Measurements from ENCODE around the gene C15orf39.
A peak's percentile ranks its signal among the peaks of the same experiment; 100 is the strongest.
"Not testable (repeated sequence)": the region's sequence is repeated elsewhere in the genome, so short reads cannot be mapped to it uniquely, and the experiment has no call there.

Gene C15orf39

DNA sequence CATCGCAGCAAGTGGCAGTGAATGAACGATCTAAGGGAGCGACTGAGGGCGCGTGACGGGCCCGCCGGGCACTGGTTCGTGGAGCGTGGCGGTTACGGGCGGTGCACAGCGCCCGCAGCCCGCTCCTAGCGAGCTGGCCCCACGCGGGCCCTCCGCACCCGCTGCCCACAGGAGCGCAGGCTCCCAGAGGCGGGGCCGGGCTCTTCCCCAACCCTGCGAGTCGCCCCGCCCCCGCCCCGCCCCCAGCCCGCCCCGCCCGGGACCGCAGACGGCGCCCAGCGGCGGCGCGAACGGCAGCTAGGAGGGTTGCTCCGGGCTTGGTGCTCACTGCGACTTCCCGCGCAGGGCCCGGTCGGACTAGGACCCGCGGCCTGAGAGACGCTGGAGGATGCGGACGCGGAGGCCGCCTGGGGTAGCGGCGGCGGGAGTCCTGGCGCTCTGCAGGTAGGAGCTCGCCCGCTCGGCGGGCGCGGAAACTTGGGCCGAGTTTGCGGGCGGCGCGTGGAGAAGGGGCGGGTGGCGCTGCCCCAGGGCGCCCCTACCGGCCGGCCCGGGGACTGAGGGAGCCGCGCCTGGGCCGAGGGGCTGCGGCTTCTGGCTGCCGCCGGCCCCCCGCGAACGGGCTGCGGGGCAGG lies at the start of gene C15orf39:
Gene C15orf39, plus strand, starts transcription at position 267 of the 635 bp plus-strand sequence. CDS start 4,167 bp downstream, outside the sequence.
- peak; percentile 80 for DNase-seq

DNA sequence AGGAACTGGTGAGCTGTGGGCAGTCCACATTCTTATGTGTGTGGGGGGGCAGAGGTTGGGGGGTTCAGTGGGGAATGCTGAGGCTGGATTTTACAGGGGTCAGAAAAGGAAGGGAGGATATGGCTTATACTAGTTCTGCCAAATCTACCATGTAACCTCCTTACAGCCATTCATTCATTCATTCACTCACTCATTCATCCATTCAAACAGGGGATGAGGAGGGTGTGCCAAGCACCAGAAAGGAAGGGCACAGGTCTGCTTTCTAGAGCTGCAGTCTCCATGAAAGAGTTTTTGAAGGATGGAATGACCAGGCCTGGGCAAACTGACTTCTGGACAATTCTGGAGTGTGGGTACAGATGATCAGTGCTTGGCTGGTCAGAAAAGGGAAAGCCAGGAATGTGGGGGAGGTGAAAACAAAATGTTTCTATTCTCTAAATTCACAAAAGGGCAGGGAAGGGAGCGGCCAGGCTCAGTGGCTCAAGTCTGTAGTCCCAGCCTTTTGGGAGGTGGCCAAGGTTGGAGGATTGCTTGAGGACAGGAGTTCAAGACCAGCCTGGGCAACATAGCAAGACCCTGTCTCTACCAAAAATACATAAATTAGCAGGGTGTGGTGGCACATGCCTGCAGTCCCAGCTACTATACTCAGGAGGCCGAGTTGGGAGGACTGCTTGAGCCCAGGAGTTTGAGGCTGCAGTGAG lies 49.2 kb upstream of the C15orf39 start:
- no peak for DNase-seq

DNA sequence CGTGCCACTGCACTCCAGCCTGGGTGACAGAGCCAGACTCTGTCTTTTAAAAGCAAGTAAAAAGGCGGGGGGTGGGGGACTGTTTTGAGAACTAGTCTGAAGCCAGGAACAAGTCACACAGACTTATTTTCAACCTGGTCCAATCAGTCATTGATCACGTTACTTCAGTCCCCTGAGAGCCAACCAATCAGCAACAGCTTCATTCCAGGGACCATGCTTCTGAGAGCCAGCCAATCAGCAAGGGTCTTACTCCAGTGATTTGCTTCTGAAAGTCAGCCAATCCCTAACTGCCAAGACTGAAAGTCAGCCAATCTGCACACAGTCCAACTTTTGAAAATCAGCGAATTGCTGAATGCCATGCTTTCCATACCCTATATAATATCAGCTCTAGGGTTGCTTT lies 48.6 kb upstream of the C15orf39 start:
- DNase-seq: no peak

DNA sequence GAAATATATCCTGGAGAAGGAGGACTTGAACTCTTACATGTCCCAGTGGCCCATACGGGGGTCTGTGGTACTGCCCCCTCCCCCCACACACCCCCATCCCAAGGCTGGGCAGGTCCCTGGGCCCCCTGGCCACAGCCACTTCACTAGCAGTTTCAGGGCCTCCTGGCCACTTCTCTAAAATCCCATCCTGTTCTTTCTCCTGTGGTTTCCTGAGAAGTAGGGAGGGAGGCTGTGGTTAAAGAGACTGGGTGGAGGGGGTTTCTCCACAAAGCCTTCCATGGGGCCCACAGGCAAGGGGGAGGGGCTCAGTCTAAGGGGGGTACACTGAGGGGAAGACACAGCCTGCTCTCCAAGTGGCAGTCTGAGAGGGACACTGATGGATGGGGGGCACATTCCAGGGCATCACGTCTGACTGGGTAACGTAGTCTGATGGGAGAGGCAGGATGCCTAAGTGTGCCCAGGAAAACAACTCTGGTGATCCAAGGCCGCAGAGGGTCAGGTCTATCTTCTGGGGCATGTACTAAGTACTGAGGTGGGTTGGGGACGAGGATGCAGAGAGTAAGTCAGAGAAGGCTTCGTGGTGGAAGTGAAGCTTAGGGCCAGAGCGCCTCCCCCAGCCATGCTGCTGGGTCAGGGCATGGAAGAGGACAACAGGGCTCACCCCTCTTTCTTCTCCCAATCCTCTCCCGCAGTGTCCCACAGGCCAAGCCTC lies 48.0 kb upstream of the C15orf39 start:
- DNase-seq: no peak

DNA sequence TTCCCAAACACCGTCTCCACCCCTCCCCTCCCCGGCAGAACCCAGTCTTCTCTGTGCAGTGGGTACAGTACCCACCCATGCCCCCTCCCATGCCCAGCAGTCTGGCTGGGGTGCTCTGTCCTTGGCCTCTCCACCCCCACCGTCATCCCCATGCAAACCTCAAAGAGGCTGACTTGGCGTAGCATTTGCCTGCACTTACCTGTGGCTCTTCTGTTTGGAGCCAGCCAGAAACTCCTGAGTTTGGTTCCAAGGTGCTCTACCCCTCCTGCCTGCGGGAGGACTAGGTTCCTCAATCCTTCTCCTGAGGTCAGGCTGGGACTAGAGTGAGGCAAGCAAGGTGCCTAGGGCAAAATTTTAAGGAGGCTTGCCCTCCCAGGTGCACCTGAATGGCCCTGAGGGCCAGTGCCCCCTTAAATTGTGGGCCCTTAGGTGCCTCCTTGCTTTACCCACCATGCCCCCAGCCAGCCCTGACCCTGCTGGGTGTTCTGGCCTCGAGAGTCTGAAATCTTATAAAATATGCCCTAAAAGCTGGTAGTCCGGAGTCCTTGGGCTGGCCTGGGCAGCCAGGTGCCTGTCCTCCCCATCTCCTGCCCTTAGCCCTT lies 47.1 kb upstream of the C15orf39 start:
- DNase-seq: no peak

DNA sequence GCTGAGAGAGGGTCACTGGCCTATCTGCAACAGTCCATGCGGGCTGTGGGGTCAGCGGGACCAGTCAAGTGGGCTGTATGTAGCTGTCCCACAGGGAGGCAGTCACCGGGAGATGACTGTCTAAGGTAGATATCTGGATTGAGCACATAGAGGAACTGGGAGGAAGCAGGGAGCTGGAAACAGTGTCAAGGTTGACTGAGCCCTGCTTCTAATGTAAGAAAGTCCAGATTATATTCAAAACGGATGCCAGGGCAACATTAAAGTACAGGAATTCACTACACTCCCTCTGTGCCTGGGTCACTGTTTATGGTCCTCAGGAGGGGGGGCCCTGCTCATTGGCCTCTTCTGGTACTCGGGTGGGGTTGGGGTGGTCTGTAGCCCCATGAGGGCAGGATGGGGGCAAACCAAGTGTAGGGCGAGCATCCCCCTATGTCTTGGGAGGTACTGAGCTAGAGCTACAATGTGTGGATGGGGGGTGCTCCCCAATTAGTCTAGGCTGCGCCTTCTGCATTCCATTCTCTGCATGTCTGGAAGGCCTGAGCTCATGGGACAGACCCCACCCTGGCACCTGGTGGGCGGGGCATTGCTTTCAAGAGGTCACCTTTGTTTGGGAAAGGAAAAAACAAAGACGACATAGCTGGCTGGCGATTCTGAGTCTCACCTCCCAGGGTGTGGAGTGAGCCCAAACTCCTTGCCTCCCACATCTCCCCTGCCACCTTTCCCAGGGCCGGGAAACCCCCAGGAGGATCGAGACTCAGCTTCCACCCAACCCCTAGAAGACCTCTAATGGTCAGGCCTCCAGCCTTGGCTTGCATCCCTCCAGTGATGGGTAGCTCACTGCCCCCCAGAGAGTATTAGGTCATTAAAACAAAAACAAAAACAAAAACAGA lies 45.1 kb upstream of the C15orf39 start:
- no peak for DNase-seq

DNA sequence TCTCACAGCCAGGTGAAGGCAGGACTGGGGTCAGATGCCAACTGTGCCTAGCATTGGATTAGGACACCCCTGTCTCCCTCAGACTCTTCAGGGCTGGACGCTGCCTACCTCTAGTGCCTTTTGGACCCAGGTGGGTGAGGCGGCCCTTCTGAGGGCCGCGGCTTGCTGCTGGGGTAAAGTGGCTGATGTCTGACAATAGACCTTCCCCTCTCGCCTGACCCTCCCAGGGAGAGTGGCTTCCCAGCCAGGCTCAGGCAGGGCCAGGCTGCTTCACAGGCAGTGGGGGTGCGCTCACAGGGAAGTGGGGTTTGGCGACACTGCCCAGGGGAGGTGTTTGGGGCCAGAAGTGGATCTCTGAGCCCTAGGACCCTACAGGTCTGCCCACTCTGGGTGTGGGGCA lies 43.3 kb upstream of the C15orf39 start:
- DNase-seq: no peak

DNA sequence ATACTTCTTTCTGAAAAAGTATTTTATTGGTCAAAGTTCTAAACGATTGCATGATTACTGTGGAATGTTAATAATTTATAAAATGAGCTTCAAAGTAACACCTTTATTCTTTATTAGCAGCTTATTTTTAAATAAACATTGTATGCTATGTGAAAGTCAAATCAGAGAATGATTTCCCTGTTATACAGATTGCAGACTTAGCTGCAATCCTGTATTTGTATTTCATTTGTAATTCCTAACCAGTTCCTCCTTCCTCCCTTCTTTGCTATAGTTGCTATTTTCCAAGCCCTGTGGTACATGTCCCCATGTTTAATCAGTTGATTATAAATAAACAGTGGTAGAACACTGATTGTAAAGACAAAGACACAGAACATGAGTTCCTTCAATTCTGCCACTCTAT lies 42.4 kb upstream of the C15orf39 start:
- DNase-seq: no peak

DNA sequence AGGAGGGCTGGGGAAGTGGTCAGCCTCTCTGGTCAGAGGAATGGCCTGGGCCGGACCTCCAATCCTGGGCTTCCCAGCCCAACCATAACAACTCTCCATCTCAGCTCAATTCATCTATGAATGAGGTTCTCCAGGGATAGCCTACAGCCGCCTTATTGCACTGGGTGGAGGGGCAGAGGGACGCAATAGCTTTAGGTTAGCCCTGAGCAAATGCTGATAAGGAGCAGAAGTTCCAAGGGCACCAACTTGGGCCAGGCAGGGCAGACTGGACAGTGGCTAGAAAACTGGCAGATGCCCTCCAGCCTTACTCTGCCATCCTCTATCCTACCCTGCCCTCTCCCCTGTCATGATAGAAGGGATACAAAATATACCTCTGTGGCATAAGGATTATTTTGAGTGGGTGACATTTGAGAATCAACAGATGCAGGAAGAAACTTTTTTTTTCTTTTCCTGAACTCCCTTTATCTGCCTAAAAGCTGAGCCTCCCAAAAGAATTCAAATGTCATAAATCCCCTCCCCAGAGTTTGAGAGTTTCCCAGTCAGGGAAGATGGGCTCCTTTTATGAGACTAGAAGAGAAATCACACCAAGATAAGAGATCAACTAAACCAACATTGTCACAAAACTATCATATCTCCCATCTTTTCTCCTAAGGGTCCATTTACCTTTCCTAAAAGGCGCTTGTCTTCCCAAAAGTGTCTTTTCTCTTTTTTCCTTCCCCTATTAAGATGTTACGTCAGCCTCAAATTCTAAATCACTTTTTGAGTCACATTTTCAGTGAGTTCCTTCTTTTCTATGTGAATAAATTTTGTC lies 40.4 kb upstream of the C15orf39 start:
- no peak for DNase-seq

DNA sequence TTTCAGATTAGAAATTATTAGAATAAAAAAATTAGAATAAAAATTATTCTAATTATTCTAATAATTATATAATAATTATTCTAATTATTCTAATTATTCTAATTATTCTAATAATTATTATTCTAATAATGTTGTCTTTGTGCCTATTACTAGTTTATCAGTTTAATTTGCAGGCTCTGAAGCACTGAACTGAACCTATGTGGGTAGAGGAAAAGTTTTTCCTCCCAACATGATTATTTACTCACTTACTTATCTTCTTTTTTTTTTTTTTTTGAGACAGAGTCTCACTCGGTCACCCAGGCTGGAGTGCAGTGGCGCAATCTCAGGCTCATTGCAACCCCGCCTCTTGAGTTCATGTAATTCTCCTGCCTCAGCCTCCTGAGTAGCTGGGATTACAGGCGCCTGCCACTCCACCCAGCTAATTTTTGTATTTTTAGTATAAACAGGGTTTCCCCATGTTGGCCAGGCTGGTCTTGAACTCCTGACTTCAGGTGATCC lies 39.7 kb upstream of the C15orf39 start:
- no peak for DNase-seq

DNA sequence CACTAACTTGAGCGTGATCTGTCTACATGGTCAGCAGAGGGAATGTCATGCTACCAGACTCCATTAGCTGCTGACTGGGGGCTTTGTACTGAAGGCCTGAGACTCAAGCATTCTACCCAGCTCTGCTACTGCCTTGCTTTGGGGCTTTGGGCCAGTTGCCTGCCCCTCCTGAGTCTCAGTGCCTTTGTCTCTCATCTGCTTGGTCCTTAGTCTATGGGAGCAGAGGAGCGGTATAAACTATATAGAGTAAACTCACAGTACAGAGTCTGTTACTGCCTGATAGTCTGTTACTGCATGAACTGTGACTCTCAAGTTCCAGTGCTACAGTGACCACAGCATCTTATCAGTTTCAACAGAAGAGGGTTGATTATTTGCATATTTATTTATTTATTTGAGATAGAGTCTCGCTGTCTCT lies 38.5 kb upstream of the C15orf39 start:
- no peak for DNase-seq

DNA sequence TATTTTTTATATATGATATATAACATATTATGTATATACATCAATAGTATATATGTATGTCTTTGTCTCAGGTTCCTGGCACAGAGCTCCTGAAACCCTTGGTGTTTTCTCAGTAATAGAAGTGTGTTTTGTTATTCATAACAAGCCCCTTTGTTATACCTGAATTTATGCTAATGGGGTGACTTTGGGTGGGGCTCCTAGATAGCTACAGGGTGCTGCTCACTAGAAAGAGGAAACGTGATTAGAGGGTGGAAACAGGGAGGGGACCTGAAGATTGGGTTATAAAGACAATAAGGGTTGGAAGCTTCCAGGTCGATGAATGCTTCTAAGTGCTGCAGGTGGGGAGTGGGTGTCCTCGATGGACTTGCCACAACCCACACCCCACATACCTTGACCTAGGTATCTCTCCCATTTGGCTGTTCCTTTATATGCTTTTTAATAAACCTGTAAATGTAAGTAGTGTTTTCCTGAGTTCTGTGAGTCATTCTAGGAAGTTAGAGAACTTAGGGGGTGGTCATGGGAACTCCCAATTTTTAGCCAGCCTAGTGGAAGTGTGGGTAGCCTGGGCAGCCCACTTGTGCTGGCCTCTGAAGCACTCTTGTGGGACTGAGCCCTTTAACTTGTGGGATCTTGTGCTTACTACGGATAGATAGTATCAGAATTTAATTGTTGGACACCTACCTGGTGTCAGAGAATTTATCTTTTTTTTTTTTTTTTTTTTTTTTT lies 36.9 kb upstream of the C15orf39 start:
- DNase-seq: no peak

DNA sequence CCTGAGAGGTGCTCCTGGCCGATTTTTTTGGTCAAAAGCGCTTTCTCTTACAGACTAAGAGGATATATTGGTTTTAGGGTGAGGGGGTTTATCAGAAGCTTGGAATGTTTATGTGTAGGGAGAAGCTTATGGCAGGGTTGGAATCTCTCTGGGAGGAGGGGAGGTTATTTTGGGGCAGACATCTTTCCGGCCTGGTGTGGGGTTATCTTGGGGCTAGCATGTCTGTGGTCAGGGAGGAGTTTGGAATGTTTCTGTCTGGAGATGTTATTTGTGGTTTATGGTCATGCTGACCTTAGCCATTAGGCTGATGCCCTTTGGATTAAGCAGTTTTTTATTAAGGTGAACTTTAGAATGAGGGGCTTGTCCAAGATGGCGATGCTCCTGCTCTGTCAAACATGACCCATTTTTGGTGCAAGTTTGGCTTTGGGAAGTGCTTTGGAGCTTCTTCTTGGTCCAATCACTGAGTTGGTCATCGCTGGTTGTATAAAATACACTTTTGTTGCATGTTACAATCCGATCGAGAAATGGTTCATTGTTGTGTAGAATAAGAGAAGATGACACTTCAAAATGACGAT lies 35.1 kb upstream of the C15orf39 start:
- not testable (repeated sequence) for DNase-seq

DNA sequence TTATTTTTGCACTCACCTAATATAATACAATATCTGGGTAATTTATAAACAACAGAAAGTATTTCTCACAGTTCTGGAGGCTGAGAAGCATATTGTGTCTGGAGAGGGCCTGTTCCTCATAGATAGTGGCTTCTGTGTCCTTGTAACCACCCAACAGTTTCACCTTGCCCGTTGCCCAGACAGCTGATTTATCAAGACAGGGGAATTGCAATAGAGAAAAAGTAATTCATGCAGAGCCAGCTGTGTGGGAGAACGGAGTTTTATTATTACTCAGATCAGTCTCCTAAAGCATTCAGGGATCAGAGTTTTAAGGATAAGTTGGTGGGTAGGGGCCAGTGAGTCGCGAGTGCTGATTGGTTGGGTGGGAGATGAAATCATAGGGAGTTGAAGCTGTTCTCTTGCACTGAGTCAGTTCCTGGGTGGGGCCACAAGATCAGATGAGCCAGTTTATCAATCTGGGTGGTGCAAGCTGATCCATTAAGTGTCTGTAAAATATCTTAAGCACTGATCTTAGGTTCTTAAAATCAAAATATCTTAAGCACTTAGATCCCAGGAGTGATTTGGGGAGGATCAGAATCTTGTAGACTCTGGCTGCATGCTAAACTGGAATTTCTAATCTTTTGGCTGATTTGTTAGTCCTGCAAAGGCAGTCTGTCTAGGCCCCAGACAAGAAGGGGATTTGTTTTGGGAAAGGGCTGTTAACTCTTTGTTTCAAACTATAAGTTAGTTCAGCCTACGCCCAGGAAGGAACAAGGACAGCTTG lies 33.9 kb upstream of the C15orf39 start:
- DNase-seq: no peak

DNA sequence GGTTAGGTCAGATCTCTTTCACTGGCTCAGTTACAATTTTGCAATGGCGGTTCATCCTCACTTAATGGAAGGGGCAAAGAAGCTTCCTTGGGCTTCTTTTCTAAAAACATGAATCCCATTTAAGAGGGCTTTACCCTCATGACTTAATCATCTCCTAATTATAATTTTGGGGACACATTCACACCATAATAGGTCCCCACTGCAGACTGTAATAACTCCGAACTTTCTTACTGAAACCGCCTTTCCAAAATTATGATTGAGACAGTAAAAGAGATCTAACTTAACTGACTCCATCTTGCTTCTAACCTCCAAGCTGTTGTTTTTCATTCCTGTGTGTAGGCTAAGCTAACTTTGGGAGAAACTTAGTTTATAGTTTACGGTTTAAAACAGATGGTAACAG lies 33.3 kb upstream of the C15orf39 start:
- no peak for DNase-seq

DNA sequence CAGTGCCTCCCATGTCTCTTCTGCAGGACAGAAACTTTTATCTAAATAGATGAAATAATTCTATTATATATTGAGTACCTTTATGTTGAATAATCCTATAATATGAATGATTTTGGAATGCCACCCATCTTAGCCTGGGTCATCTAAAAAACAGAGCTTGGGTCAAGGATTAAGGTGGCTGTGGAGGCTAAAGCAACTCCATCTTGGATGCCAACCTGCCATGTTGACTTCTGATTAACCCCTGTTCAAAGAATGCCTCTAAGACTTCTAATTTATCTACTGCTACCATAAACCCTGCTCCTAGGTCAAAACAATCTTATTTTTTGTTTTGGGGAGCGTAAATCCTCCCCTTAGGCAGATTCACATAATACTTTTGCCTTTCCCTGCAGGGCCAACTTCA lies 31.5 kb upstream of the C15orf39 start:
- no peak for DNase-seq

DNA sequence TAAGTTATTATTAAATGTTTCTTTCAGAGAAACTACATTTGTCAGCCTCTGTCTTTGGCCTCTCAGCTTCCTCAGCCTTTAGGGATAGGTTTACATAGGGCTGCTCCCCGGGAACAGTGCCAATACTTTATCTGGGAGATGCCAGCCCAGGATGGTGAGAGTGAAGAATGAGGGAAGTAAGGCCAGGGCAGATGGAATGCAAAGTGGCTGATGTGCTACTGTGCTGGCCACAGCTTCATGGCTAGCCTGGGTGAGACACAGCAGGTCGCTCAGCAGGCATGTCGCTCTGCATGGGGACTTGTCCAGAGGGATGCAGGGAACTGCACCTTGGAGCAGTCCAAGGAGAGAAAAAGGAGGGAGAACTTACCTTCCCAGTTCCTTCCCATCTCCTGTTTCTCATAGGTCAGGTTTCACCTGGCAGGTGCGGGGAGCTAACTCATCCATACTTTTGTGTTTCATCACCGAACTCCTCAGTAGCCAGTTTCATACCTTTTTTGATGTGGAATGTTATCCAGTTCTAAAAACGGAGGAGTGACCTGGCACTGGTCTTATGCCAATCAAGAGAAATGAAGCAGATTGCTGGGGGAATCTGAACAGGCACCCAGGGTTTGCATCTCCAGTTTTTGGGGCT lies 30.9 kb upstream of the C15orf39 start:
- DNase-seq: no peak

DNA sequence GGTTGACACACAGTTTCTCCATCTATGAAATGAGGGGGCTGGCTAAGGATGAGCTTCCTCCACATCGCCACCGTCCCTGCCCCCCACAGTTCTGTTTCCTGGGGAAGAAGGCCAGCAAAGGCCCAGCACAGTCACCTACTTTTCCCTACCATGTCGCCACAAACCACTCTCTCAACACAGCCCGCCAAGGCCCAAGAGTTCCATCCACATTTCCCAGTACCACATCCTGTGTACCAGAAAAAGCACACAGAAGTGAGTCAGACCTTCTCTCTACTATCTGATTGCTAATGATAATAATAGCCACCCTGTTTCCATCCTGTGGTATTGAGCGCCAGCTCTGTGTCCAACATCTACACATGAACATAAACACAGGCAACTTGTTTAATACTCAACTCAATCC lies 30.3 kb upstream of the C15orf39 start:
- no peak for DNase-seq

DNA sequence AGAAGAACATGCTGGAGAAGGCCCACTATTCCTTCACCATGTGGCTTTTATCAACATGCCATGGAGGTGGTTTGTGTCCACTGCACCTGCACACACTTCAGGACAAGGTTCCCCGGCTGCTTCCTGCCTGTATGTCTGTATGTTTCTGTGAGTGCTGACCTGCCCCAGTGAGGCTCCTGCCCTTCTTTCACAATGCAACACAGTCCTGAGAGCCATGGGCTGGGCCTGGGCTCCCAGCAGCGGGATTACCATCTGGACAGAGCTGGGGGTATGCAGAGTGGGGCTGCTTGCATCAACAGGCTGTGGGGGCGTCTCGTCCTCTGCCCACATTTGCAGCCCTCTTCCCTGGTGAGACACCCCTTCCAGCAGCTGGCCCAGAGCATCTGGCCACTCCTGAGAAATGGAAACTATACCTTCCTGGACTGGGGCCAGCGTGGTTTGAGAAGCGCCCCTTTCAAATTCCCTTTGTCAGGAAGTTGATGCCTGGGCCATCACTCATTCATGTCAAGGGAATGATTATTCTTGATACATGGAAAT lies 29.3 kb upstream of the C15orf39 start:
- DNase-seq: no peak

Data from activated naive CD4-positive, alpha-beta T cell treated with anti-CD3 and anti-CD28 coated beads, Interleukin-2, amount 50 U/mL, for 16 hours (primary cell).